DOHH2 (cell line): Measurements from ENCODE around the gene ZNG1B.
"Not testable (repeated sequence)": the region's sequence is repeated elsewhere in the genome, so short reads cannot be mapped to it uniquely, and the experiment has no call there.

Experiments
- EZH2phosphoT487 ChIP-seq: fragments of 200-600 bp; sonication (generic); IDR thresholded peaks from 2 replicates; pipeline ENCODE4 v1.6.1; 2017; ENCODE audit warnings: borderline replicate concordance, mild to moderate bottlenecking, antibody characterized with exemption, low read length, moderate library complexity, mixed read lengths
- TF ChIP-seq, protein P1 (sequence below): fragments of 200-600 bp; sonication (generic); IDR thresholded peaks from one replicate; pipeline ENCODE4 v1.5.1; 2014; ENCODE audit warnings: antibody characterized with exemption, mild to moderate bottlenecking, low read depth, low read length; ENCODE audit not compliant: poor library complexity, severe bottlenecking

DNA sequence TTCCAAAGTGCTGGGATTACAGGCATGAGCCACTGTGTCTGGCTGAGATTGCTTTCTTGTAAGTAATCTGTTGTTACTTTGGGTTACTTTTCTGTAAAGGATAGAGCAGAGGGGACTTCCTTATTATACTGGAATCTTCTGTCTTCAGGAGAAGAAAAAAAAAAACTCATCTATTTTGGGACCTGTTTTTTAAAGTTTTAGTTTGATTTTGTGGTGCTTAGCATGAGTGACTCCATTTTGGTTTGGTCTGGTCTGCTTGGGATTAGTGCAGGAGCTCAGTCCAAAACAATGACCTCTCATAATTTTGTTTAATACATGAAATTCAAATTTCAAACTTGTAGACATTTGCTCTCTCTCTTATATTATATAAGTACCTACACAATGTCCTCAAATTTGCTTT lies 4.0 kb upstream of the ZNG1B start:
- TF ChIP-seq, protein P1, sequence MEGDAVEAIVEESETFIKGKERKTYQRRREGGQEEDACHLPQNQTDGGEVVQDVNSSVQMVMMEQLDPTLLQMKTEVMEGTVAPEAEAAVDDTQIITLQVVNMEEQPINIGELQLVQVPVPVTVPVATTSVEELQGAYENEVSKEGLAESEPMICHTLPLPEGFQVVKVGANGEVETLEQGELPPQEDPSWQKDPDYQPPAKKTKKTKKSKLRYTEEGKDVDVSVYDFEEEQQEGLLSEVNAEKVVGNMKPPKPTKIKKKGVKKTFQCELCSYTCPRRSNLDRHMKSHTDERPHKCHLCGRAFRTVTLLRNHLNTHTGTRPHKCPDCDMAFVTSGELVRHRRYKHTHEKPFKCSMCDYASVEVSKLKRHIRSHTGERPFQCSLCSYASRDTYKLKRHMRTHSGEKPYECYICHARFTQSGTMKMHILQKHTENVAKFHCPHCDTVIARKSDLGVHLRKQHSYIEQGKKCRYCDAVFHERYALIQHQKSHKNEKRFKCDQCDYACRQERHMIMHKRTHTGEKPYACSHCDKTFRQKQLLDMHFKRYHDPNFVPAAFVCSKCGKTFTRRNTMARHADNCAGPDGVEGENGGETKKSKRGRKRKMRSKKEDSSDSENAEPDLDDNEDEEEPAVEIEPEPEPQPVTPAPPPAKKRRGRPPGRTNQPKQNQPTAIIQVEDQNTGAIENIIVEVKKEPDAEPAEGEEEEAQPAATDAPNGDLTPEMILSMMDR, result not testable (repeated sequence)
- not testable (repeated sequence) for TF ChIP-seq EZH2phosphoT487
